Measurements from ENCODE around the gene RIBC1. TPM values are rescaled to one million over a fixed set of nuclear protein-coding genes. Genes with fewer than 3 reads are reported as not detected.

The RIBC1 gene
- total RNA-seq, 4 donors from 2014 or later = 0.79 to 1.1 TPM; not detected in 2

- DNase-seq = no peak
- Histone ChIP-seq H3K36me3 (no peaks in the 10 kb centered on the region), H3K4me3 (no peak overlapping the region), H3K4me1 (no peaks in the 10 kb centered on the region), H3K27me3 (no peaks in the 10 kb centered on the region), H3K27ac (no peak overlapping the region), H3K9me3 (no peaks in the 10 kb centered on the region)
- whole genome bisulfite sequencing, 2 donors (ENCODE audit: low coverage in 1 of 2) = 87 to 100% methylated on average over 2 of the region's 2 CpGs
- no peak for TF ChIP-seq CTCF (IDR thresholded peaks at IDR 0.05)
- TF ChIP-seq POLR2AphosphoS5 (IDR thresholded peaks at IDR 0.05) = no peak
- no peak for TF ChIP-seq POLR2A (IDR thresholded peaks at IDR 0.05)
- TF ChIP-seq EP300 (IDR thresholded peaks at IDR 0.05; ENCODE audit: low read depth) = no peak
- intact Hi-C loops (cut with DNase I; ENCODE audit: low total_unique reads) = no loop called here
- in situ Hi-C loops (cut with MboI; ENCODE audit: low pct_ligation_motif_present in 1 of 4, low pct_unique_long_range_greater_than_20kb in 1 of 4, low sequenced_read_pairs in 3 of 4) = no loop called here
Observed at GRCh38 chrX:53377464-53377863, 45.2 kb upstream of the RIBC1 start.

GRCh38 chrX:53379008-53379710 lies 43.5 kb upstream of the RIBC1 start:
- DNase-seq = no peak
- 90% methylated on average over 3 of the region's 3 CpGs; no CpG with 5 or more reads in 1 of the 2 donors for WGBS, 2 donors (ENCODE audit: low coverage in 1 of 2)
- no peaks in the 10 kb centered on the region for H3K36me3 ChIP-seq
- in situ Hi-C loops (cut with MboI; ENCODE audit: low pct_ligation_motif_present in 1 of 4, low pct_unique_long_range_greater_than_20kb in 1 of 4, low sequenced_read_pairs in 3 of 4) = no loop called here
- no peaks in the 10 kb centered on the region for H3K27me3 ChIP-seq
- H3K27ac ChIP-seq = no peak overlapping the region
- intact Hi-C loops (cut with DNase I; ENCODE audit: low total_unique reads) = no loop called here
- no peaks in the 10 kb centered on the region for H3K9me3 ChIP-seq
- H3K4me3 ChIP-seq = no peak overlapping the region
- no peaks in the 10 kb centered on the region for H3K4me1 ChIP-seq
- no peak for TF ChIP-seq EP300 (IDR thresholded peaks at IDR 0.05; ENCODE audit: low read depth)
- TF ChIP-seq CTCF (IDR thresholded peaks at IDR 0.05) = no peak
- TF ChIP-seq POLR2AphosphoS5 (IDR thresholded peaks at IDR 0.05) = no peak
- no peak for TF ChIP-seq POLR2A (IDR thresholded peaks at IDR 0.05)

- Histone ChIP-seq H3K27ac (no peak overlapping the region), H3K36me3 (no peaks in the 10 kb centered on the region), H3K9me3 (no peaks in the 10 kb centered on the region), H3K4me3 (no peak overlapping the region), H3K4me1 (no peaks in the 10 kb centered on the region), H3K27me3 (no peaks in the 10 kb centered on the region)
- WGBS, 2 donors (ENCODE audit: low coverage in 1 of 2) = 76% methylated on average over 4 of the region's 4 CpGs; no CpG with 5 or more reads in 1 of the 2 donors
- in situ Hi-C loops (cut with MboI; ENCODE audit: low pct_ligation_motif_present in 1 of 4, low pct_unique_long_range_greater_than_20kb in 1 of 4, low sequenced_read_pairs in 3 of 4) (no loop called here), intact Hi-C loops (cut with DNase I; ENCODE audit: low total_unique reads) (no loop called here)
- TF ChIP-seq POLR2A (IDR thresholded peaks at IDR 0.05) (no peak), POLR2AphosphoS5 (IDR thresholded peaks at IDR 0.05) (no peak), EP300 (IDR thresholded peaks at IDR 0.05; ENCODE audit: low read depth) (no peak), CTCF (IDR thresholded peaks at IDR 0.05) (no peak)
- no peak for DNase-seq
Observed at GRCh38 chrX:53379747-53380146, 42.9 kb upstream of the RIBC1 start.

- no peak for DNase-seq
- in situ Hi-C loops (cut with MboI; ENCODE audit: low pct_ligation_motif_present in 1 of 4, low pct_unique_long_range_greater_than_20kb in 1 of 4, low sequenced_read_pairs in 3 of 4) (no loop called here), intact Hi-C loops (cut with DNase I; ENCODE audit: low total_unique reads) (no loop called here)
- Histone ChIP-seq H3K27ac (no peak overlapping the region), H3K4me1 (no peaks in the 10 kb centered on the region), H3K4me3 (no peak overlapping the region), H3K27me3 (no peaks in the 10 kb centered on the region), H3K36me3 (no peaks in the 10 kb centered on the region), H3K9me3 (no peaks in the 10 kb centered on the region)
- TF ChIP-seq POLR2A (IDR thresholded peaks at IDR 0.05) = no peak
- WGBS, 2 donors (ENCODE audit: low coverage in 1 of 2) = 90% methylated on average over 4 of the region's 4 CpGs; no CpG with 5 or more reads in 1 of the 2 donors
Observed at GRCh38 chrX:53383376-53384076, 39.1 kb upstream of the RIBC1 start.

All from transverse colon (tissue), 4 donors.